PFSK-1 (cell line): ENCODE data around the gene LRRC55.

Experiments
- FOXP2 ChIP-seq: optimal IDR thresholded peaks from 2 replicates; pipeline ENCODE3; 2011; ENCODE audit warnings: borderline replicate concordance, control low read depth, inconsistent platforms; ENCODE audit not compliant: insufficient read depth; ENCODE audit errors: extremely low read length, extremely low read depth
- POLR2AphosphoS5 ChIP-seq: IDR thresholded peaks from 2 replicates; pipeline ENCODE4 v1.6.1; 2012; ENCODE audit warnings: low read depth, mild to moderate bottlenecking, control low read depth, low read length, moderate library complexity
- REST ChIP-seq, 2 experiments: IDR thresholded peaks; 2 replicates each; pipeline versions ENCODE4 v1.6.1 to v1.8.0; 2011 to 2012; ENCODE audit warnings: low read depth in 2 of 2, low read length in 2 of 2, control low read depth in 1 of 2, inconsistent platforms in 1 of 2, mild to moderate bottlenecking in 1 of 2, moderate library complexity in 1 of 2; ENCODE audit not compliant: insufficient read depth in 1 of 2
- SIN3A ChIP-seq: IDR thresholded peaks from 2 replicates; pipeline ENCODE4 v1.6.1; 2012; ENCODE audit warnings: mild to moderate bottlenecking, low read length, moderate library complexity, borderline replicate concordance; ENCODE audit not compliant: insufficient read depth
- TAF1 ChIP-seq: IDR thresholded peaks from 2 replicates; pipeline ENCODE4 v1.6.1; 2012; ENCODE audit warnings: low read length, control low read depth, borderline replicate concordance; ENCODE audit not compliant: insufficient read depth

Gene LRRC55

DNA sequence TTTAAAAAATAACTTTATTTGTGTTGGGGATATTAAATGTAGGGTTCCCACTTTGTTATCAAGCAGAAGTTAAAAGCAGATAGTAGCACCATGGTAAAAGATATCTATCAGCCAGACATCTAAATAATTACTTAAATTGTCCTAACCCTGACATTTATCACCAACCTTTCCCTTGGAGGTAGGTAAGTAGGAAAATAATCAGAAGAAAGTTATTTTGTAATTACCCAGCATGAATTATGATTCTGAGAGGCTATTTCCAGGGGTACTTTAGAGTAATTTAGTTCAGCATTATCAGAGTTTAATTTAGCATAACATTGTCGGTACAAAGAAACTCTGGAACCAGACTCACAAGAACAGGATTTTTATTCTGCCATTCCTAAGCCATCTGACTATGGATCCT lies 23.2 kb upstream of the LRRC55 start:
- TF ChIP-seq TAF1 (no peak), REST (IDR thresholded peaks at IDR 0.05; ENCODE audit: insufficient read depth in 1 of 2, low read depth in 2 of 2, low read length in 2 of 2) (no peak), FOXP2 (no peak), SIN3A (no peak), POLR2AphosphoS5 (no peak)

- TF ChIP-seq FOXP2 (no peak), SIN3A (no peak), TAF1 (no peak), POLR2AphosphoS5 (no peak), REST (IDR thresholded peaks at IDR 0.05; ENCODE audit: insufficient read depth in 1 of 2, low read depth in 2 of 2, low read length in 2 of 2) (no peak)
These were observed 21.1 kb upstream of the LRRC55 start for GRCh38 chr11:57160665-57161064.

- TF ChIP-seq REST (IDR thresholded peaks at IDR 0.05; ENCODE audit: insufficient read depth in 1 of 2, low read depth in 2 of 2, low read length in 2 of 2): no peak
- no peak for TF ChIP-seq POLR2AphosphoS5
- TF ChIP-seq TAF1: no peak
- TF ChIP-seq FOXP2: no peak
- no peak for TF ChIP-seq SIN3A
These were observed 20.4 kb upstream of the LRRC55 start for GRCh38 chr11:57161351-57161750.

- TF ChIP-seq FOXP2 (no peak), REST (IDR thresholded peaks at IDR 0.05; ENCODE audit: insufficient read depth in 1 of 2, low read depth in 2 of 2, low read length in 2 of 2) (no peak), SIN3A (no peak), TAF1 (no peak), POLR2AphosphoS5 (no peak)
These were observed 19.4 kb upstream of the LRRC55 start for GRCh38 chr11:57162179-57162898.

DNA sequence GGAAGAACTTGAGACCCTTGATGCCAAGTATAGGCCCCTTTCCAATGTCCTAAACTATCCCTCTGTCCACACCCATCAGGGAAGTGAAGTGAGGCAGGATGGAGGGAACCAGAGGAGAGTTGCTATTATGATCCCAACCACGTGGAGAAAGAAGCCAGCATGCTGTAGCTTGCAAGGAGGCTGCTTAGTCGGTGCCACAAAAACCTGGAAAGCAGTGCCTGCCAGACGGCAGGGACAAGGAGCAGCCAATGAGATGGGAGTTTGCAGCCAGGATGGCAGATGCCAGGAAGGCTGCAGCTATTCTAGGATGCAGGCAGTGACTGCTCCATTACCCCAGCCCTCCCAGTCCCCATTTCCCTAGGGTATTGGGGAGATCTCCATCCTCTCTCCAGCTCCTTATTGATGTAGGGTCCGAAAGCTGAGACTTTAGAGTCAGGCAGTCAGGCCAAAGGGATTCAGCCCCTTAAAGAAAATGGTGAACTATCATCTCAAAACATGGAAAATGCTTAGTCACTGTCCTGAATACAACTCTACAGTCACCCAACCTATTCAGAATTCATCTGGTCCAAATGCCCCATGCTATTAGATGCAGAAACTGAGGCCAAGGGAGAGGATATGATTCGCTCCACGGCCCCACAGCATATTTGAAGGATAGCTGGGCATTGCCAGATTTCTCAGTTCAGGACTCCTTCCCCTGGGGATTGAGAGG lies 18.4 kb upstream of the LRRC55 start:
- TF ChIP-seq TAF1: no peak
- TF ChIP-seq POLR2AphosphoS5: no peak
- no peak for TF ChIP-seq SIN3A
- no peak for TF ChIP-seq FOXP2
- no peak for TF ChIP-seq REST (IDR thresholded peaks at IDR 0.05; ENCODE audit: insufficient read depth in 1 of 2, low read depth in 2 of 2, low read length in 2 of 2)
